Cardiac ventricle fibroblast (primary cell): ENCODE measurements around the gene GPR15. TPM values are rescaled to one million over a fixed set of nuclear protein-coding genes. Genes with fewer than 3 reads are reported as not detected.

Experiments used
- total RNA-seq: library from RNA; depleted of rRNA; stranded (reverse); fragments of >200 nt; gene quantifications from 2 replicates; pipeline ENCODE4 v1.2.3, GENCODE V29; 2015

GPR15 gene
- not detected in 2 replicates for total RNA-seq

DNA sequence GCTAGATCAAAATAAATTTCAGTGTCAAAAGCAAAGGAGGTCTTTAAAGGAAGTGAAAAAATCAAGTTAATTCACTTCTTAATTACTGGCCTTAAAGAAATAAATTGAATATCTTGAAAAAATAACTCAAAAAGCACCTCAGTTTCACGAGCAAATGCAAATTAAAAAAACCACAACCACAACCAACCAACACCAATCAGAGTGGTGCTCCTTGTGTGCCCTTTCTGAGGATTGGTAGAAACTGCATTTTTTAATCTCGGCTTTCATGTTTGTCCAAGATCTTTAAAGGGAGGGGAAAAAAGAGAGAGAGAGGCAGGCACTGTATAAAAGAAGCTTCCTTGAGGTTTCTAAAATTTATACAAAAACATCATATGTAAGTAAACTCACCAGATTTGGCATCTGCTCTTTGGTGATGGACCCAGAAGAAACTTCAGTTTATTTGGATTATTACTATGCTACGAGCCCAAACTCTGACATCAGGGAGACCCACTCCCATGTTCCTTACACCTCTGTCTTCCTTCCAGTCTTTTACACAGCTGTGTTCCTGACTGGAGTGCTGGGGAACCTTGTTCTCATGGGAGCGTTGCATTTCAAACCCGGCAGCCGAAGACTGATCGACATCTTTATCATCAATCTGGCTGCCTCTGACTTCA lies at the start of gene GPR15:
GPR15 (plus strand) TSS at position 357 of the 653 bp plus-strand sequence; CDS start at position 413, 56 bp downstream.

DNA sequence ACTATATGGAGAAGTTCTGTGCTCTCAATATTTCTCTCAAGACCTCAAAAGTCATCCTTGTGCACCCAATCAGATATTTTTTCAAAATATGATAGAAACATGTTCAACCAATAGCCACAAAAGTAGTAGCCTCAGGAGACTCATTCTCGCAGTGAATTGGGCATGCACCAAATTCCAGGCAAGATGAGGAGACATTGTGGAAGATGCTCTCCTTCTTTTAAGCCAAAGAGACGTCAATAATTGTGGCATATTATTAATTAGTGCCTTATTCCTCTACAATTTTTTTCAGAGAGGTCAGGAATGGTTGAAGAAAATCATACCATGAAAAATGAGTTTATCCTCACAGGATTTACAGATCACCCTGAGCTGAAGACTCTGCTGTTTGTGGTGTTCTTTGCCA lies 34.4 kb upstream of the GPR15 start, which contains the start of gene OR5K2:
OR5K2 (plus strand) TSS at position 301 of the 400 bp plus-strand sequence; CDS start at position 301, 0 bp downstream.

DNA sequence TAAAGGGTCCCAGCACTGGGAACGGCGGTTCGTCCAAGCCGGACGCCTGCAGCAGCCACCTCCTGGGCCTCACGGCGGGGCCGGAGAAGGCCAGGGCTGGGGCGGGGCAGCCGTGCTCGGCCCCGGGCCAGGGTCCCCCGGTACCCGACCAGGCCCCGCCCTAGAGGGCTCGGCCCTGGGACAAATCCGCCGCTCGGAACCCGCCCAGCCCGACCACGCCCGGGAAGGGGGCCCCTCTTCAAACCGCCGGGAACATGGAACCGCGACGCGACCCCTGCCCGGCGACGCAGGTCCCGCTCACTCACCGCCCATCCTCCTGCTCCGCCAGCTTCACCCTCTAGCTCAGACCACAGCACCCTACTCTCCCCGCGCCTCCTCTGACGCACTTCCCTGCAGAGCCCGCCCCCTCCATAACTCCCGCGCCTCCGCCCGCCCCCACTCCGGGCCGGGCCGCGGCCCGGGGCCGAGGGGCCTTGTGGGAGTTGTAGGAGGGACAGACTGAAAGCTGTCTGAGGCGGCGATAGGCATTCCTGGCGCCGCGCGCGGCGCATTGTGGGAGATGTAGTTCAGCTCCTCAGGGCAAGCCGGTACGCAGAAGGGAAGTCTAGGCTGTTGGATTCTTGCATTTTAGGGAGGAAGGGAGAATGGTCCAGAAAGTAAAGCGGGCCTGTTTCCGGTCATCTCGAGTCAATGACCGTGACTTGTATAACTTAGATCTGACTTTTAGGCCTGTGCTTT lies 9.1 kb upstream of the GPR15 start, which contains the start of gene CLDND1:
CLDND1 (minus strand) TSS at position 359 of the 738 bp plus-strand sequence. CDS start 1,478 bp downstream, outside the sequence.

Other genes starting within 250 kb of the GPR15 start
- gene OR5H2, start 249.5 kb upstream of the GPR15 start, total RNA-seq: not detected in 2 replicates
- not detected in 2 replicates for gene OR5K4, start 178.1 kb upstream of the GPR15 start, total RNA-seq
- not detected in 2 replicates for gene OR5K3, start 141.3 kb upstream of the GPR15 start, total RNA-seq
- gene OR5K1, start 68.8 kb upstream of the GPR15 start, total RNA-seq: not detected in 2 replicates
- not detected in 2 replicates for gene OR5K2, start 34.3 kb upstream of the GPR15 start, total RNA-seq
- 52.7 and 53.2 TPM in 2 replicates for gene CLDND1, start 9.1 kb upstream of the GPR15 start, total RNA-seq
- gene CPOX, start 61.6 kb downstream of the GPR15 start, total RNA-seq: 37.1 and 48.7 TPM in 2 replicates
- gene ST3GAL6, start 231.4 kb downstream of the GPR15 start, total RNA-seq: 11.0 and 12.0 TPM in 2 replicates